Endodermal cell (in vitro differentiated cells): ENCODE measurements around the gene NAXD. TPM values are rescaled to one million over a fixed set of nuclear protein-coding genes. Genes with fewer than 3 reads are reported as not detected.
A peak's percentile ranks its signal among the peaks of the same experiment; 100 is the strongest.
"Not testable (repeated sequence)": the region's sequence is repeated elsewhere in the genome, so short reads cannot be mapped to it uniquely, and the experiment has no call there.

Source experiments
- DNase-seq: peaks from one replicate; pipeline ENCODE4 v3.0.0-alpha.2; 2017
- H3K27ac ChIP-seq: 2 replicates; pipeline ENCODE4 v1.5.1; 2013; ENCODE audit warnings: mild to moderate bottlenecking, low read depth, low read length, moderate library complexity
- H3K27me3 ChIP-seq: 2 replicates; pipeline ENCODE4 v1.6.1; 2013; ENCODE audit warnings: mild to moderate bottlenecking, low read length, moderate library complexity; ENCODE audit not compliant: insufficient read depth, control insufficient read depth, poor library complexity, severe bottlenecking
- H3K36me3 ChIP-seq: 2 replicates; pipeline ENCODE4 v1.7.0; 2013; ENCODE audit warnings: mild to moderate bottlenecking, low read length, moderate library complexity; ENCODE audit not compliant: control insufficient read depth, insufficient read depth
- H3K4me1 ChIP-seq: one replicate; pipeline ENCODE4 v1.7.0; 2013; ENCODE audit warnings: low read length; ENCODE audit not compliant: control insufficient read depth, insufficient read depth
- H3K4me3 ChIP-seq: 2 replicates; pipeline ENCODE4 v1.5.1; 2013; ENCODE audit warnings: mild to moderate bottlenecking, low read length, moderate library complexity
- H3K9ac ChIP-seq: 2 replicates; pipeline ENCODE4 v1.6.1; 2013; ENCODE audit warnings: mild to moderate bottlenecking, low read length, moderate library complexity; ENCODE audit not compliant: poor library complexity, severe bottlenecking; ENCODE audit errors: extremely low read depth
- H3K9me3 ChIP-seq: 2 replicates; pipeline ENCODE4 v1.6.1; 2013; ENCODE audit warnings: mild to moderate bottlenecking, low read length, moderate library complexity; ENCODE audit not compliant: control insufficient read depth
- H3K27ac Mint-ChIP-seq: 2 replicates; pipeline ENCODE4 v1.8.0; 2020; ENCODE audit warnings: mixed read lengths
- H3K27me3 Mint-ChIP-seq: 2 replicates; pipeline ENCODE4 v1.8.0; 2021; ENCODE audit warnings: mild to moderate bottlenecking, mixed read lengths; ENCODE audit not compliant: insufficient read depth
- H3K36me3 Mint-ChIP-seq: 2 replicates; pipeline ENCODE4 v1.8.0; 2020; ENCODE audit warnings: low read depth, mixed read lengths
- H3K4me1 Mint-ChIP-seq: 2 replicates; pipeline ENCODE4 v1.8.0; 2020; ENCODE audit warnings: mixed read lengths
- H3K4me3 Mint-ChIP-seq: 2 replicates; pipeline ENCODE4 v1.8.0; 2020; ENCODE audit warnings: mild to moderate bottlenecking, moderate library complexity, mixed read lengths
- H3K9me3 Mint-ChIP-seq: 2 replicates; pipeline ENCODE4 v1.8.0; 2020; ENCODE audit warnings: mild to moderate bottlenecking, mixed read lengths
- CTCF ChIP-seq: fragments of 200-600 bp; sonication (generic); conservative IDR thresholded peaks from 2 replicates; pipeline ENCODE4 v1.5.0; 2021; ENCODE audit warnings: antibody characterized with exemption, mild to moderate bottlenecking
- WGBS, 2 experiments: methylation state at CpG; one replicate each; pipeline versions ENCODE4 v1.1.5 to v1.1.7; 2013; ENCODE audit warnings: missing lambda C conversion rate in 2 of 2, mixed read lengths in 1 of 2; ENCODE audit not compliant: insufficient coverage in 1 of 2, insufficient read length in 1 of 2; 5-methylcytosine and 5-hydroxymethylcytosine counted together
- long read RNA-seq, 4 experiments: library from polyadenylated mRNA in 2 of 4; library from RNA in 1 of 4; library from capped mRNA in 1 of 4; stranded (forward) in 3 of 4; unstranded in 1 of 4; transcript quantifications; one replicate each; pipeline ENCODE4 v2.0.0, GENCODE V29; 2020 to 2021; ENCODE audit warnings: inconsistent platforms in 1 of 4
- polyA plus RNA-seq, 2 experiments: library from polyadenylated mRNA; stranded (reverse); fragments of 50-300 nt; gene quantifications; one replicate each; pipeline ENCODE4 v1.2.3, GENCODE V29; 2013
- total RNA-seq, 2 donors: library from RNA; stranded (reverse); fragmentation: NEBNext Ultra II Directional in 1 of 2; extraction: Animal tissue kit (Norgen Biotek cat#: 25700) in 1 of 2; gene quantifications; 2 replicates in 1 of 2; 3 replicates in 1 of 2; pipeline ENCODE4 v1.2.1, GENCODE V29; 2021

The NAXD gene
- 10 to 100 TPM; 31.3 to 33.4 TPM for total RNA-seq
- 23.2 TPM for polyA plus RNA-seq (2013, experiment 1 of 2)
- 22.0 TPM for polyA plus RNA-seq (2013, experiment 2 of 2)
- long read RNA-seq, experiment 1, partial matches to known transcripts: 2 of 16 reads
- long read RNA-seq, experiment 1, other reads (novel, unspliced or antisense): 14 of 16 reads
- long read RNA-seq, experiment 2, partial matches to known transcripts: 21 of 106 reads
- long read RNA-seq, experiment 2, other reads (novel, unspliced or antisense): 82 of 106 reads
- long read RNA-seq, experiment 3, transcript NAXD-202 (7 exons, 2,311 nt): major isoform, 10 of 268 reads
- long read RNA-seq, experiment 3, partial matches to known transcripts: 19 of 268 reads
- long read RNA-seq, experiment 3, other reads (novel, unspliced or antisense): 237 of 268 reads
- long read RNA-seq, experiment 4, partial matches to known transcripts: 14 of 24 reads
- long read RNA-seq, experiment 4, other reads (novel, unspliced or antisense): 8 of 24 reads

- peak; percentile 98 for DNase-seq
- peaks cover 4% of the 10 kb centered on the region for H3K36me3 Mint-ChIP-seq
- H3K27ac Mint-ChIP-seq: peak within 1 kb of the TSS; percentile 93
- peaks cover 29% of the 10 kb centered on the region for H3K4me1 Mint-ChIP-seq
- H3K4me3 ChIP-seq: peak within 1 kb of the TSS; percentile 81
- peaks cover 7% of the 10 kb centered on the region for H3K4me1 ChIP-seq
- TF ChIP-seq CTCF: no peak
- H3K27me3 ChIP-seq: no peaks in the 10 kb centered on the region
- H3K9ac ChIP-seq: peak within 1 kb of the TSS; percentile 28
- no peaks in the 10 kb centered on the region for H3K36me3 ChIP-seq
- peaks cover 15% of the 10 kb centered on the region for H3K9me3 Mint-ChIP-seq
- no peak within 1 kb of the TSS for H3K27ac ChIP-seq
- 2 to 5% methylated on average over 31 to 95 of the region's 95 CpGs for WGBS, 2 experiments
- H3K9me3 ChIP-seq: peaks cover 4% of the 10 kb centered on the region
- H3K27me3 Mint-ChIP-seq: peaks cover 22% of the 10 kb centered on the region
- H3K4me3 Mint-ChIP-seq: peak within 1 kb of the TSS; percentile 82
Measured at GRCh38 chr13:110615322-110616102, at the start of gene NAXD. Gene NAXD, plus strand, starts transcription at chr13:110615545. Its CDS starts 57 bp downstream, at chr13:110615602.

GRCh38 chr13:110566171-110566570, 49.2 kb upstream of the NAXD start:
- peaks cover 6% of the 10 kb centered on the region for H3K27me3 Mint-ChIP-seq
- peaks cover 20% of the 10 kb centered on the region for H3K4me1 Mint-ChIP-seq
- no peak overlapping the region for H3K4me3 Mint-ChIP-seq
- WGBS, 2 experiments: 69 to 82% methylated on average over 6 to 9 of the region's 9 CpGs
- H3K9me3 ChIP-seq: no peaks in the 10 kb centered on the region
- H3K27ac ChIP-seq: no peak overlapping the region
- H3K27me3 ChIP-seq: no peaks in the 10 kb centered on the region
- H3K36me3 Mint-ChIP-seq: no peaks in the 10 kb centered on the region
- no peaks in the 10 kb centered on the region for H3K4me1 ChIP-seq
- H3K9ac ChIP-seq: no peak overlapping the region
- no peak overlapping the region for H3K4me3 ChIP-seq
- no peak for TF ChIP-seq CTCF
- no peaks in the 10 kb centered on the region for H3K9me3 Mint-ChIP-seq
- no peaks in the 10 kb centered on the region for H3K36me3 ChIP-seq
- peak; percentile 42 for DNase-seq
- no peak overlapping the region for H3K27ac Mint-ChIP-seq

GRCh38 chr13:110568612-110569011, 46.7 kb upstream of the NAXD start:
- no peak for TF ChIP-seq CTCF
- no peak overlapping the region for H3K27ac Mint-ChIP-seq
- Histone ChIP-seq H3K4me1 (peaks cover 4% of the 10 kb centered on the region), H3K4me3 (no peak overlapping the region), H3K27ac (no peak overlapping the region), H3K9me3 (no peaks in the 10 kb centered on the region), H3K9ac (no peak overlapping the region), H3K36me3 (no peaks in the 10 kb centered on the region), H3K27me3 (no peaks in the 10 kb centered on the region)
- H3K9me3 Mint-ChIP-seq: no peaks in the 10 kb centered on the region
- no peaks in the 10 kb centered on the region for H3K27me3 Mint-ChIP-seq
- H3K4me3 Mint-ChIP-seq: no peak overlapping the region
- no peak for DNase-seq
- peaks cover 15% of the 10 kb centered on the region for H3K4me1 Mint-ChIP-seq
- WGBS, 2 experiments: 87 to 96% methylated on average over 3 of the region's 3 CpGs
- H3K36me3 Mint-ChIP-seq: no peaks in the 10 kb centered on the region

- H3K27ac Mint-ChIP-seq, H3K9ac ChIP-seq, H3K4me3 ChIP-seq, H3K27me3 Mint-ChIP-seq, H3K9me3 Mint-ChIP-seq, H3K4me1 ChIP-seq, H3K4me3 Mint-ChIP-seq, DNase-seq, H3K36me3 Mint-ChIP-seq, H3K27ac ChIP-seq, H3K9me3 ChIP-seq, H3K36me3 ChIP-seq, H3K27me3 ChIP-seq: not testable (repeated sequence)
- WGBS, 2 experiments: 93 to 96% methylated on average over 6 to 7 of the region's 7 CpGs
- peaks cover 16% of the 10 kb centered on the region for H3K4me1 Mint-ChIP-seq
Measured at GRCh38 chr13:110569962-110570361, 45.4 kb upstream of the NAXD start.
